Measurements from ENCODE around the gene TTC28. TPM values are rescaled to one million over a fixed set of nuclear protein-coding genes. Genes with fewer than 3 reads are reported as not detected.

TTC28 gene
- total RNA-seq, 3 donors from 2014 or later = 9.6 to 32.3 (median 13.2) TPM

DNA sequence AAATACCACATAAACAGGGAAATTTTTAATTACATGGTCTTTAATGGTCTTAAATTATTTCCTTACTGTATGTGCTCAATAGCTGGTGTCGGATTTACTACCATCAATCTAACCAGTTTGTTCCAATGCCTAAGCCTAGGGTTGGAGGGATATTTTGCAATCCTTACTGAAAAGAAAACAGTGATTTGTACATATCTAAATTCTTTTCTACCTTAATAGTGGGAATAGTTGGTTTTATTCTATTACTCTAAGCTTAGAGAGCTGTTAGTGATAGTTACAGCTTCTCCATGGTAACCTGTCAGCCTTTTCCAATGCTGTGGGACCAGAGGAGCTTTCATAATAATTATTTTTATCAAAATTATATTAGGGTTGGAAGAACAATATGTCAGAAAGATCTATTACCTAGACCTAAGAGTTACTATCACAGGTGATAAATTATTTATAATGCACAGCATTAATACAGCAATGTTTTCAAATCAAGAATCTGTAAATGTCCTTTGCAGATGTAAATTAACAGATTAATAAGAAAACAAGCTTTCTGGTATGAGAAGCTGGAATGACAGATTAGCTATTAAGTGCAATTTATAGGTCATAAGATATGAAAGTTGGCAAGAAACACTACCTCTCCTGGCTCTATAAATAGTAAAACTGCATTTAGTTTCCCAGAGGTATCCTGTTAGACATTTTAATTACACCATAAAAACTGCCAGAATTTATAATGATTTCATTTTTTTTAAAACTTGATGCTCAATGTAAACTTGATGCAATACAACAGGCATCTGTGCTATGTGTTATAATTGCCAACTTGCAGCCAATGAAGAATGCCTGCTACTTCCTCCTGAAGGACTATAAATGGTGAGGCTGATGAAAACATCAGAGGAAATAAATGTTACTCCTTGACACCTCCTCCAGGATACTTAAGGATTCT is 498.6 kb downstream of the TTC28 start:
- H3K9me3 ChIP-seq = no peaks in the 10 kb centered on the region
- TF ChIP-seq, protein P1, sequence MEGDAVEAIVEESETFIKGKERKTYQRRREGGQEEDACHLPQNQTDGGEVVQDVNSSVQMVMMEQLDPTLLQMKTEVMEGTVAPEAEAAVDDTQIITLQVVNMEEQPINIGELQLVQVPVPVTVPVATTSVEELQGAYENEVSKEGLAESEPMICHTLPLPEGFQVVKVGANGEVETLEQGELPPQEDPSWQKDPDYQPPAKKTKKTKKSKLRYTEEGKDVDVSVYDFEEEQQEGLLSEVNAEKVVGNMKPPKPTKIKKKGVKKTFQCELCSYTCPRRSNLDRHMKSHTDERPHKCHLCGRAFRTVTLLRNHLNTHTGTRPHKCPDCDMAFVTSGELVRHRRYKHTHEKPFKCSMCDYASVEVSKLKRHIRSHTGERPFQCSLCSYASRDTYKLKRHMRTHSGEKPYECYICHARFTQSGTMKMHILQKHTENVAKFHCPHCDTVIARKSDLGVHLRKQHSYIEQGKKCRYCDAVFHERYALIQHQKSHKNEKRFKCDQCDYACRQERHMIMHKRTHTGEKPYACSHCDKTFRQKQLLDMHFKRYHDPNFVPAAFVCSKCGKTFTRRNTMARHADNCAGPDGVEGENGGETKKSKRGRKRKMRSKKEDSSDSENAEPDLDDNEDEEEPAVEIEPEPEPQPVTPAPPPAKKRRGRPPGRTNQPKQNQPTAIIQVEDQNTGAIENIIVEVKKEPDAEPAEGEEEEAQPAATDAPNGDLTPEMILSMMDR (IDR thresholded peaks at IDR 0.05) = no peak
- H3K36me3 ChIP-seq (ENCODE audit: low read depth) = no peaks in the 10 kb centered on the region
- ATAC-seq = no peak
- H3K4me1 ChIP-seq (ENCODE audit: low read depth) = no peaks in the 10 kb centered on the region
- intact Hi-C loops (cut with DNase I, micrococcal nuclease) = no loop called here
- H3K4me3 ChIP-seq = no peak overlapping the region
- no peak for DNase-seq

GRCh38 chr22:28179392-28179791 is 500.2 kb downstream of the TTC28 start:
- intact Hi-C loops (cut with DNase I, micrococcal nuclease) = no loop called here
- H3K9me3 ChIP-seq = no peaks in the 10 kb centered on the region
- no peaks in the 10 kb centered on the region for H3K4me1 ChIP-seq (ENCODE audit: low read depth)
- no peak for ATAC-seq
- no peak for DNase-seq
- H3K36me3 ChIP-seq (ENCODE audit: low read depth) = no peaks in the 10 kb centered on the region
- TF ChIP-seq, protein P1 (IDR thresholded peaks at IDR 0.05) = no peak
- H3K4me3 ChIP-seq = no peak overlapping the region

- Histone ChIP-seq H3K36me3 (ENCODE audit: low read depth) (no peaks in the 10 kb centered on the region), H3K9me3 (no peaks in the 10 kb centered on the region), H3K4me1 (ENCODE audit: low read depth) (peaks cover 4% of the 10 kb centered on the region), H3K4me3 (no peak overlapping the region)
- intact Hi-C loops (cut with DNase I, micrococcal nuclease) = no loop called here
- ATAC-seq (no peak), DNase-seq (no peak)
- TF ChIP-seq, protein P1 (IDR thresholded peaks at IDR 0.05) = no peak
Measured at GRCh38 chr22:28175730-28176492, 503.7 kb downstream of the TTC28 start.

DNA sequence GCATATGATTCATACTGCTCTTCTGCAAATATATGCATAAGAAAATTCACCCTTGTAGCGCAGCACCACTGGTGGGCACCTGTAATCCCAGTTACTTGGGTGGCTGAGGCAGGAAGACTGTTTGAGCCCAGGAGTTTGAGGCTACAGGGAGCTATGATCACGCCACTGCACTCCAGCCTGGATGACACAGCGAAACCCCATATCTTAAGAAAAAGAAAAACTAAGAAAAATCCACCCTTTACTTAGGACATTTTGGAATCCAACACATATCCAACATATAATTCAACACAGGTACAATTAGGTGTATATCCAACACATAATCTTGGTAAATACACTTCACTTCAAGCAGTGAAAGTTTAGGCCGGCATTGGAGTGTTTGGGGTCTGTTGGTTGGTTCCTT is 505.1 kb downstream of the TTC28 start:
- H3K36me3 ChIP-seq (ENCODE audit: low read depth) = no peaks in the 10 kb centered on the region
- TF ChIP-seq, protein P1 (IDR thresholded peaks at IDR 0.05) = no peak
- intact Hi-C loops (cut with DNase I, micrococcal nuclease) = no loop called here
- no peaks in the 10 kb centered on the region for H3K9me3 ChIP-seq
- DNase-seq = no peak
- H3K4me3 ChIP-seq = no peak overlapping the region
- peaks cover 4% of the 10 kb centered on the region for H3K4me1 ChIP-seq (ENCODE audit: low read depth)
- no peak for ATAC-seq

GRCh38 chr22:28172892-28173670 is 506.6 kb downstream of the TTC28 start:
- Histone ChIP-seq H3K4me3 (no peak overlapping the region), H3K9me3 (no peaks in the 10 kb centered on the region), H3K4me1 (ENCODE audit: low read depth) (peaks cover 4% of the 10 kb centered on the region), H3K36me3 (ENCODE audit: low read depth) (no peaks in the 10 kb centered on the region)
- intact Hi-C loops (cut with DNase I, micrococcal nuclease) = no loop called here
- TF ChIP-seq, protein P1 (IDR thresholded peaks at IDR 0.05) = no peak
- peak; percentile 67 for ATAC-seq
- DNase-seq = no peak

All from mucosa of descending colon (tissue), 3 donors.